HG03442 (cell line): ENCODE measurements around the gene FAM117A.

ENCODE experiments used
- ATAC-seq: cut with Tn5 transposase; IDR thresholded peaks from one replicate; pipeline ENCODE4 v1.9.1; 2021; ENCODE audit warnings: mild to moderate bottlenecking, moderate library complexity; ENCODE audit not compliant: unreplicated experiment

Gene FAM117A

GRCh38 chr17:49715216-49715615 lies 48.7 kb downstream of the FAM117A start:
- no peak for ATAC-seq

- no peak for ATAC-seq
Observed at GRCh38 chr17:49708515-49709183, 55.3 kb downstream of the FAM117A start.

GRCh38 chr17:49707608-49708514 lies 56.1 kb downstream of the FAM117A start, which contains the start of gene SLC35B1:
TSS of gene SLC35B1 (minus strand) at chr17:49707964. CDS start at chr17:49707833, 131 bp downstream.
- ATAC-seq = peak; percentile 85

- ATAC-seq = no peak
Observed at GRCh38 chr17:49707246-49707607, 56.7 kb downstream of the FAM117A start.

- no peak for ATAC-seq
Observed at GRCh38 chr17:49705254-49705653, 58.7 kb downstream of the FAM117A start.

GRCh38 chr17:49703557-49704277 lies 60.2 kb downstream of the FAM117A start:
- ATAC-seq = no peak

- ATAC-seq = no peak
Observed at GRCh38 chr17:49700960-49701359, 63.0 kb downstream of the FAM117A start.

- ATAC-seq = no peak
Observed at GRCh38 chr17:49699966-49700575, 63.9 kb downstream of the FAM117A start.

GRCh38 chr17:49698005-49698404 lies 65.9 kb downstream of the FAM117A start:
- no peak for ATAC-seq

- ATAC-seq = peak; percentile 66
Observed at GRCh38 chr17:49696233-49696761, 67.6 kb downstream of the FAM117A start.

GRCh38 chr17:49695698-49696232 lies 68.2 kb downstream of the FAM117A start:
- ATAC-seq = no peak

GRCh38 chr17:49694847-49695697 lies 68.9 kb downstream of the FAM117A start:
- no peak for ATAC-seq

- no peak for ATAC-seq
Observed at GRCh38 chr17:49692751-49693150, 71.2 kb downstream of the FAM117A start.

- ATAC-seq = no peak
Observed at GRCh38 chr17:49691677-49692191, 72.2 kb downstream of the FAM117A start.

GRCh38 chr17:49691086-49691676 lies 72.8 kb downstream of the FAM117A start:
- no peak for ATAC-seq

- ATAC-seq = no peak
Observed at GRCh38 chr17:49690256-49690655, 73.7 kb downstream of the FAM117A start.

- ATAC-seq = no peak
Observed at GRCh38 chr17:49688848-49689247, 75.1 kb downstream of the FAM117A start.

GRCh38 chr17:49687878-49688491 lies 75.9 kb downstream of the FAM117A start:
- no peak for ATAC-seq
